GM18858 (cell line): ENCODE data around the gene FYTTD1.

ENCODE experiments used
- ATAC-seq: cut with Tn5 transposase; IDR thresholded peaks from one replicate; pipeline ENCODE4 v1.9.1; 2021; ENCODE audit not compliant: unreplicated experiment

The FYTTD1 gene

GRCh38 chr3:197830308-197830966, 80.8 kb downstream of the FYTTD1 start:
- ATAC-seq: no peak

DNA sequence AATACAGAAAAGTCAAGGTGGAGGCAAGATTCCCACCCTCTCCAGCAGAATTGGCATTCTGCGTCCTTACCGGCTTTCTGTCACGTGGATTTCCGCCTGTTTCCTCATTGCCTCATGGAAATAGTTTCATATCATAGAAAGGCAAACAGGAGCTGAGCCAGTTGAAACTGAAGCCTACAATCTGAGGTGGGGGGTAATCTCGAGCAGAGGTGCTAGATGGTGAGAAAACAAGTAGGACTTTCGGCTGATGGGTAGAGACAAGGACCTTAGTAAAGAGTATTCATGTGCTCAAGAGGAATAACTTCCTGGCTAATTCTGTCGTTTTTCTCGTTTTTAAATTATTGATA, 81.3 kb downstream of the FYTTD1 start:
- ATAC-seq: no peak

DNA sequence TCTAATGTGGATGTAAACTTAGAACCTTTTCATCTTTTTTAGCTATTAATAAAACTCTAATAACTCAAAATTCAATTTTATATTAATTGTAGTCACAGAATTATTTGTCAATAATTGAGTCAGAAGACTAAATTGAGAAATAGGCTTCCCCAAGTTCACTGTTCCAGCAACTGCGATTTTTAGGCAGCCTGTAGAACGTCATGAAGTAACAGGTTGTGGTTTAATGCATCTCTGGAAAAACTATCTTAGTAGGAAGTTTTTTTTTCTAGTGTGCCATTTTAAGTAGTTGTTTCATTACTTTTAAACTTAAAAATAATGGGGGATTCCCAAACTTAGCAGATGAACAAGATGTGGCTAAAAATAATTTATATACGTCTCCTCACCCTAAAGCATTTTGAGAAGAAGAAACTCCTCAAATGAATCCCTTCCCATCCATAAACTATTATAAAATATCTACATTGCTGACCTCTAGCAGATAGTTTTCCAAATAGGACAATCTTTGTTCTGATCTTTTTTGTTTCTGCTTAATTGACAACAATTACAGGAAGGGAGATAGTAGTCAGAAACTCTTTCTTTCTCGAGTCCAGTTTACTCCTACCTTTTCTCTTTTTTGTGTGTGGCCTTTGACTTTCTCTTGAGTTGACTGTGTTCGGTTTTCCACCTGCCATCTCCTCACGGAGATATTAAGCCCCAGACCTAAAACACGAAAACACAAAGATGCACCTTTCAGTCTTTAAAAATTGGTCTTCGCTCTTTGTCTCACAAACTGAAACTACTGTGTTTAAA, 84.4 kb downstream of the FYTTD1 start:
- no peak for ATAC-seq

- no peak for ATAC-seq
These were observed 85.8 kb downstream of the FYTTD1 start for GRCh38 chr3:197835509-197835908.

- no peak for ATAC-seq
These were observed 86.6 kb downstream of the FYTTD1 start for GRCh38 chr3:197836244-197836643.
